Measurements from ENCODE around the gene LRTM1.

LRTM1 gene

DNA sequence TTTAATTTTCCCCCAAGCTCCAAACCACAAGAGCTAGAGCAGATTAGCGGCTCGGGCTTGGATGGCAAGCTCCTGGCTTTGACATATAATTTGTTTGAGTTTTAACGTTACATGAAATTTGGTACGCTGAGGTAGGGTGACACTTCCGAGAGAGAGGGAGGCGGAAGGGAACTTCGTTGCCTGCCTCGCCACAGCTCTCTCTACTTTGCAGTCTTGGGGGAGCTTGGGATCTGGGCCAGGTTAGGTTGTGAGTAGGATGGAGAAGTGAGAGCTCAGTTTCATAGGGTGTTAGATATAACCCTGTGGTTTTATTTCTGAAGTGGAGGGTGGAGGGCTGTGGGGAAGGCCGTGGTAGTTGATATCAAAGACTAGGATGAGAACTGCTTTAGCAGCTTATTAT is 39.7 kb downstream of the LRTM1 start:
- TF ChIP-seq, protein P1, sequence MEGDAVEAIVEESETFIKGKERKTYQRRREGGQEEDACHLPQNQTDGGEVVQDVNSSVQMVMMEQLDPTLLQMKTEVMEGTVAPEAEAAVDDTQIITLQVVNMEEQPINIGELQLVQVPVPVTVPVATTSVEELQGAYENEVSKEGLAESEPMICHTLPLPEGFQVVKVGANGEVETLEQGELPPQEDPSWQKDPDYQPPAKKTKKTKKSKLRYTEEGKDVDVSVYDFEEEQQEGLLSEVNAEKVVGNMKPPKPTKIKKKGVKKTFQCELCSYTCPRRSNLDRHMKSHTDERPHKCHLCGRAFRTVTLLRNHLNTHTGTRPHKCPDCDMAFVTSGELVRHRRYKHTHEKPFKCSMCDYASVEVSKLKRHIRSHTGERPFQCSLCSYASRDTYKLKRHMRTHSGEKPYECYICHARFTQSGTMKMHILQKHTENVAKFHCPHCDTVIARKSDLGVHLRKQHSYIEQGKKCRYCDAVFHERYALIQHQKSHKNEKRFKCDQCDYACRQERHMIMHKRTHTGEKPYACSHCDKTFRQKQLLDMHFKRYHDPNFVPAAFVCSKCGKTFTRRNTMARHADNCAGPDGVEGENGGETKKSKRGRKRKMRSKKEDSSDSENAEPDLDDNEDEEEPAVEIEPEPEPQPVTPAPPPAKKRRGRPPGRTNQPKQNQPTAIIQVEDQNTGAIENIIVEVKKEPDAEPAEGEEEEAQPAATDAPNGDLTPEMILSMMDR (IDR thresholded peaks at IDR 0.05; ENCODE audit: borderline replicate concordance, insufficient read depth, low read depth, low read length) = no peak
- no peak overlapping the region for H3K4me3 ChIP-seq (ENCODE audit: low read depth, low read length)

GRCh38 chr3:54882129-54882833 is 45.6 kb downstream of the LRTM1 start:
- TF ChIP-seq, protein P1 (IDR thresholded peaks at IDR 0.05; ENCODE audit: borderline replicate concordance, insufficient read depth, low read depth, low read length) = no peak
- H3K4me3 ChIP-seq (ENCODE audit: low read depth, low read length) = no peak overlapping the region

- H3K4me3 ChIP-seq (ENCODE audit: low read depth, low read length) = no peak overlapping the region
- TF ChIP-seq, protein P1 (IDR thresholded peaks at IDR 0.05; ENCODE audit: borderline replicate concordance, insufficient read depth, low read depth, low read length) = no peak
Observed at GRCh38 chr3:54878145-54878544, 49.7 kb downstream of the LRTM1 start.

- H3K4me3 ChIP-seq (ENCODE audit: low read depth, low read length) = no peak overlapping the region
- TF ChIP-seq, protein P1 (IDR thresholded peaks at IDR 0.05; ENCODE audit: borderline replicate concordance, insufficient read depth, low read depth, low read length) = no peak
Observed at GRCh38 chr3:54877730-54878129, 50.1 kb downstream of the LRTM1 start.

GRCh38 chr3:54876694-54877093 is 51.2 kb downstream of the LRTM1 start:
- H3K4me3 ChIP-seq (ENCODE audit: low read depth, low read length) = no peak overlapping the region
- TF ChIP-seq, protein P1 (IDR thresholded peaks at IDR 0.05; ENCODE audit: borderline replicate concordance, insufficient read depth, low read depth, low read length) = no peak

- TF ChIP-seq, protein P1 (IDR thresholded peaks at IDR 0.05; ENCODE audit: borderline replicate concordance, insufficient read depth, low read depth, low read length) = no peak
- no peak overlapping the region for H3K4me3 ChIP-seq (ENCODE audit: low read depth, low read length)
Observed at GRCh38 chr3:54875596-54876268, 52.1 kb downstream of the LRTM1 start.

Measured in GM12875 (cell line).